H9 (cell line): ENCODE measurements around the gene UNC13C. TPM values are rescaled to one million over a fixed set of nuclear protein-coding genes. Genes with fewer than 3 reads are reported as not detected.

Experiments
- DNase-seq: peaks from one replicate; pipeline ENCODE4 v3.0.0-alpha.2; 2017
- H2AFZ ChIP-seq: one replicate; pipeline ENCODE4 v1.6.1; 2013; ENCODE audit warnings: mild to moderate bottlenecking, low read length, control low read depth, moderate library complexity
- H2AK5ac ChIP-seq: 2 replicates; pipeline ENCODE4 v1.6.1; 2013; ENCODE audit warnings: low read length, control low read depth, mixed read lengths; ENCODE audit not compliant: insufficient read length
- H2BK120ac ChIP-seq: one replicate; pipeline ENCODE4 v1.6.1; 2013; ENCODE audit warnings: low read depth, mild to moderate bottlenecking, low read length, control low read depth, inconsistent platforms; ENCODE audit not compliant: poor library complexity, severe bottlenecking
- H2BK12ac ChIP-seq: 2 replicates; pipeline ENCODE4 v1.6.1; 2013; ENCODE audit warnings: low read length, control low read depth, mixed read lengths, low read depth; ENCODE audit not compliant: insufficient read length
- H2BK15ac ChIP-seq: 2 replicates; pipeline ENCODE4 v1.6.1; 2013; ENCODE audit warnings: low read depth, low read length, control low read depth
- H2BK20ac ChIP-seq: one replicate; pipeline ENCODE4 v1.6.1; 2013; ENCODE audit warnings: low read depth, mild to moderate bottlenecking, low read length, control low read depth, inconsistent platforms; ENCODE audit not compliant: poor library complexity, severe bottlenecking
- H2BK5ac ChIP-seq: 2 replicates; pipeline ENCODE4 v1.6.1; 2013; ENCODE audit warnings: low read length, control low read depth, mixed read lengths; ENCODE audit not compliant: insufficient read length
- H3K14ac ChIP-seq: 2 replicates; pipeline ENCODE4 v1.6.1; 2013; ENCODE audit warnings: low read length, control low read depth; ENCODE audit not compliant: insufficient read depth
- H3K18ac ChIP-seq: 2 replicates; pipeline ENCODE4 v1.6.1; 2013; ENCODE audit warnings: low read depth, mild to moderate bottlenecking, mixed read lengths, low read length, control low read depth; ENCODE audit not compliant: insufficient read length
- H3K23ac ChIP-seq: 2 replicates; pipeline ENCODE4 v1.6.1; 2013; ENCODE audit warnings: low read length, control low read depth, mixed read lengths, low read depth; ENCODE audit not compliant: insufficient read length
- H3K23me2 ChIP-seq: 2 replicates; pipeline ENCODE4 v1.6.1; 2013; ENCODE audit warnings: low read depth, mild to moderate bottlenecking, mixed read lengths, low read length, control low read depth; ENCODE audit not compliant: insufficient read length, poor library complexity, severe bottlenecking
- H3K27ac ChIP-seq: 2 replicates; pipeline ENCODE4 v1.5.1; 2013; ENCODE audit warnings: low read length, control low read depth, mixed read lengths, low read depth; ENCODE audit not compliant: insufficient read length
- H3K27me3 ChIP-seq: 2 replicates; pipeline ENCODE4 v1.6.1; 2013; ENCODE audit warnings: low read length, control low read depth, inconsistent platforms; ENCODE audit not compliant: insufficient read depth
- H3K4ac ChIP-seq: 2 replicates; pipeline ENCODE4 v1.6.1; 2013; ENCODE audit warnings: low read depth, mild to moderate bottlenecking, control low read depth, inconsistent platforms, low read length, moderate library complexity
- H3K4me1 ChIP-seq: 2 replicates; pipeline ENCODE4 v1.6.1; 2013; ENCODE audit warnings: low read length, control low read depth, inconsistent platforms; ENCODE audit not compliant: insufficient read depth
- H3K4me2 ChIP-seq: 2 replicates; pipeline ENCODE4 v1.6.1; 2013; ENCODE audit warnings: low read length, control low read depth, mixed read lengths; ENCODE audit not compliant: insufficient read length, insufficient read depth
- H3K56ac ChIP-seq: 2 replicates; pipeline ENCODE4 v1.6.1; 2013; ENCODE audit warnings: low read depth, mild to moderate bottlenecking, mixed read lengths, low read length, control low read depth; ENCODE audit not compliant: insufficient read length
- H3K79me1 ChIP-seq: 2 replicates; pipeline ENCODE4 v1.6.1; 2013; ENCODE audit warnings: low read depth, mild to moderate bottlenecking, moderate library complexity, low read length, control low read depth, inconsistent platforms; ENCODE audit not compliant: insufficient read depth, poor library complexity, severe bottlenecking
- H3K79me2 ChIP-seq: 2 replicates; pipeline ENCODE4 v1.6.1; 2013; ENCODE audit warnings: low read length, control low read depth, inconsistent platforms; ENCODE audit not compliant: insufficient read depth
- H3K9ac ChIP-seq: 2 replicates; pipeline ENCODE4 v1.6.1; 2013; ENCODE audit warnings: low read length, control low read depth, mixed read lengths; ENCODE audit not compliant: insufficient read length; ENCODE audit errors: extremely low read depth
- H3K9me3 ChIP-seq: one replicate; pipeline ENCODE4 v1.6.1; 2013; ENCODE audit warnings: low read depth, low read length, inconsistent platforms; ENCODE audit not compliant: control insufficient read depth
- H3T11ph ChIP-seq: one replicate; pipeline ENCODE4 v1.6.1; 2013; ENCODE audit warnings: mild to moderate bottlenecking, low read length, control low read depth, inconsistent platforms
- H4K20me1 ChIP-seq: one replicate; pipeline ENCODE4 v1.6.1; 2013; ENCODE audit not compliant: control insufficient read depth, insufficient read length, insufficient read depth
- H4K5ac ChIP-seq: 2 replicates; pipeline ENCODE4 v1.6.1; 2013; ENCODE audit warnings: low read depth, mild to moderate bottlenecking, mixed read lengths, low read length, control low read depth; ENCODE audit not compliant: insufficient read length
- H4K8ac ChIP-seq: replicated peaks from 2 replicates; pipeline ENCODE4 v1.6.1; 2013; ENCODE audit warnings: low read length, control low read depth, mixed read lengths, low read depth; ENCODE audit not compliant: insufficient read length
- H4K91ac ChIP-seq: 2 replicates; pipeline ENCODE4 v1.6.1; 2013; ENCODE audit warnings: low read depth, mild to moderate bottlenecking, moderate library complexity, mixed read lengths, low read length, control low read depth; ENCODE audit not compliant: insufficient read length
- H3K27ac Mint-ChIP-seq, 3 experiments: 2 replicates in 2 of 3; 3 replicates in 1 of 3; pipeline ENCODE4 v1.8.0; 2020 to 2021; ENCODE audit warnings: mixed read lengths in 3 of 3, mild to moderate bottlenecking in 1 of 3, moderate library complexity in 1 of 3
- H3K27me3 Mint-ChIP-seq: 2 replicates; pipeline ENCODE4 v1.8.0; 2021; ENCODE audit warnings: low read depth, mild to moderate bottlenecking, moderate library complexity, mixed read lengths
- H3K36me3 Mint-ChIP-seq, 3 experiments: 2 replicates in 2 of 3; 3 replicates in 1 of 3; pipeline ENCODE4 v1.8.0; 2020 to 2021; ENCODE audit warnings: low read depth in 3 of 3, mixed read lengths in 3 of 3; ENCODE audit not compliant: insufficient read depth in 1 of 3
- H3K4me1 Mint-ChIP-seq, 2 experiments: 2 replicates each; pipeline ENCODE4 v1.8.0; 2020; ENCODE audit warnings: mixed read lengths in 2 of 2
- H3K4me3 Mint-ChIP-seq, 2 experiments: 2 replicates in 1 of 2; 3 replicates in 1 of 2; pipeline ENCODE4 v1.8.0; 2020 to 2021; ENCODE audit warnings: mild to moderate bottlenecking in 2 of 2, mixed read lengths in 2 of 2, moderate library complexity in 1 of 2
- H3K9me3 Mint-ChIP-seq, 2 experiments: 2 replicates in 1 of 2; 3 replicates in 1 of 2; pipeline ENCODE4 v1.8.0; 2020; ENCODE audit warnings: mild to moderate bottlenecking in 2 of 2, mixed read lengths in 2 of 2, moderate library complexity in 1 of 2
- WGBS: extraction: QIAGEN DNeasy Blood & Tissue Kit; methylation state at CpG from one replicate; pipeline ENCODE4 v1.1.7; 2013; ENCODE audit warnings: missing lambda C conversion rate, low lambda C conversion rate, mixed read lengths; ENCODE audit not compliant: insufficient read length; ENCODE audit errors: extremely low coverage; 5-methylcytosine and 5-hydroxymethylcytosine counted together
- total RNA-seq: library from RNA; stranded (reverse); gene quantifications from 2 replicates; pipeline ENCODE4 v1.2.1, GENCODE V29; 2021
- TF ChIP-seq, protein P1 (sequence below): fragments of 200-600 bp; sonication (generic); conservative IDR thresholded peaks from 3 replicates; pipeline ENCODE4 v1.8.0; 2021; ENCODE audit warnings: antibody characterized with exemption, mild to moderate bottlenecking

Gene UNC13C
- total RNA-seq, 1 experiment from 2014 or later: 0.02 TPM

DNA sequence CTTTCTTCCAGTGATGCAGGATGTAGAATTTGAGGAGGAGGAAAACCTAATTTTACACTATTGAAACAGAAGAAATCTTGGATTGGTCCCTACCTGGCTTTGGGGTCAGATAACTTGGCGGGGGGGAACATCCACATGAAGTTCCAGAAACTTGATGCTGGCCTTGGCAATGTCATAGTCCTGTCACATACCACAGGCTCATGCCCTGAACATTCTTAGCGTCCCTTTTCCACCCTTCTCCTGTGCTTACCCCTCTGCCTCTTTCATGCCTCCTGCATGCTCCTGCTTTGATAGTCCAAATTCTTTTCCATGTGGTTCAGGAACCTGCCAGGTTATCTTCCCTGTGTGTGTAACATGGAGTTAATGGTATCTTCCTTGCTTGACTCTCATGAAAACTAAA, 110.6 kb downstream of the UNC13C start:
- no peaks in the 10 kb centered on the region for H4K20me1 ChIP-seq
- H3K14ac ChIP-seq: no peak overlapping the region
- H2AFZ ChIP-seq: no peak overlapping the region
- H3K23ac ChIP-seq: no peak overlapping the region
- no peaks in the 10 kb centered on the region for H3K23me2 ChIP-seq
- no peak overlapping the region for H3K4ac ChIP-seq
- no peak overlapping the region for H3K4me2 ChIP-seq
- no peaks in the 10 kb centered on the region; the same call in none of the 2 replicates for H3K27me3 Mint-ChIP-seq
- no peak overlapping the region for H4K8ac ChIP-seq
- no peak overlapping the region for H3K18ac ChIP-seq
- TF ChIP-seq, protein P1, sequence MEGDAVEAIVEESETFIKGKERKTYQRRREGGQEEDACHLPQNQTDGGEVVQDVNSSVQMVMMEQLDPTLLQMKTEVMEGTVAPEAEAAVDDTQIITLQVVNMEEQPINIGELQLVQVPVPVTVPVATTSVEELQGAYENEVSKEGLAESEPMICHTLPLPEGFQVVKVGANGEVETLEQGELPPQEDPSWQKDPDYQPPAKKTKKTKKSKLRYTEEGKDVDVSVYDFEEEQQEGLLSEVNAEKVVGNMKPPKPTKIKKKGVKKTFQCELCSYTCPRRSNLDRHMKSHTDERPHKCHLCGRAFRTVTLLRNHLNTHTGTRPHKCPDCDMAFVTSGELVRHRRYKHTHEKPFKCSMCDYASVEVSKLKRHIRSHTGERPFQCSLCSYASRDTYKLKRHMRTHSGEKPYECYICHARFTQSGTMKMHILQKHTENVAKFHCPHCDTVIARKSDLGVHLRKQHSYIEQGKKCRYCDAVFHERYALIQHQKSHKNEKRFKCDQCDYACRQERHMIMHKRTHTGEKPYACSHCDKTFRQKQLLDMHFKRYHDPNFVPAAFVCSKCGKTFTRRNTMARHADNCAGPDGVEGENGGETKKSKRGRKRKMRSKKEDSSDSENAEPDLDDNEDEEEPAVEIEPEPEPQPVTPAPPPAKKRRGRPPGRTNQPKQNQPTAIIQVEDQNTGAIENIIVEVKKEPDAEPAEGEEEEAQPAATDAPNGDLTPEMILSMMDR: no peak
- H4K91ac ChIP-seq: no peak overlapping the region
- H4K5ac ChIP-seq: no peak overlapping the region
- no peak overlapping the region for H2BK20ac ChIP-seq
- H3K36me3 Mint-ChIP-seq: no peaks in the 10 kb centered on the region
- H2AK5ac ChIP-seq: no peak overlapping the region
- no peaks in the 10 kb centered on the region for H3K79me1 ChIP-seq
- no CpG with 5 or more reads among the region's 2 CpGs for WGBS
- no peaks in the 10 kb centered on the region for H3K9me3 ChIP-seq
- no peak overlapping the region for H2BK15ac ChIP-seq
- no peak overlapping the region for H3K27ac Mint-ChIP-seq
- no peaks in the 10 kb centered on the region for H3K4me1 ChIP-seq
- no peak overlapping the region for H2BK5ac ChIP-seq
- H3K56ac ChIP-seq: no peak overlapping the region
- H3K27me3 ChIP-seq: no peaks in the 10 kb centered on the region
- no peak overlapping the region for H3T11ph ChIP-seq
- no peak overlapping the region for H3K9ac ChIP-seq
- H2BK12ac ChIP-seq: no peak overlapping the region
- H2BK120ac ChIP-seq: no peak overlapping the region
- H3K27ac ChIP-seq: no peak overlapping the region
- no peak for DNase-seq
- no peaks in the 10 kb centered on the region for H3K79me2 ChIP-seq
- no peaks in the 10 kb centered on the region for H3K4me1 Mint-ChIP-seq
- no peak overlapping the region for H3K4me3 Mint-ChIP-seq
- H3K9me3 Mint-ChIP-seq: no peaks in the 10 kb centered on the region
